Endothelial cell of umbilical vein (primary cell): ENCODE measurements around the gene LRAT. TPM values are rescaled to one million over a fixed set of nuclear protein-coding genes. Genes with fewer than 3 reads are reported as not detected.
"Not testable (repeated sequence)": the region's sequence is repeated elsewhere in the genome, so short reads cannot be mapped to it uniquely, and the experiment has no call there.

ENCODE experiments used
- BruUV-seq: library from RNA; stranded (reverse); fragments of 400-500 nt; replicated peaks from 2 replicates; lab custom pipeline; 2021; lab: Mats Ljungman, UMichigan
- CTCF ChIA-PET: fragments of 300-600, 350-600 bp; sonication (Branson Sonifier 250); formaldehyde crosslinking; loops from one replicate; lab custom pipeline; 2021; ENCODE audit warnings: antibody characterized with exemption, inconsistent platforms; lab: Charles Lee
- POLR2A ChIA-PET: fragments of 300-600, 350-600 bp; sonication (Branson Sonifier 250); formaldehyde crosslinking; loops from one replicate; lab custom pipeline; 2021; ENCODE audit warnings: antibody characterized with exemption, inconsistent platforms; lab: Charles Lee
- DNase-seq: peaks from one replicate; pipeline ENCODE4 v3.0.0-alpha.2; 2011; ENCODE audit warnings: low read depth, low spot score
- FAIRE-seq: peaks from 2 replicates; lab custom pipeline; 2011; peaks lifted over from hg19 to GRCh38; lab: Jason Lieb, UNC
- H2AFZ ChIP-seq: 2 replicates; pipeline ENCODE4 v1.6.0; 2012; ENCODE audit warnings: low read depth, low read length, control low read depth, inconsistent platforms
- H3K27ac ChIP-seq: 2 replicates; pipeline ENCODE4 v1.5.1; 2011; ENCODE audit warnings: low read depth, mild to moderate bottlenecking, control low read depth, low read length, moderate library complexity; ENCODE audit not compliant: insufficient read depth
- H3K27me3 ChIP-seq, 2 experiments: 2 replicates each; pipeline versions ENCODE4 v1.6.0 to v1.6.1; 2011; ENCODE audit warnings: low read length in 2 of 2, mixed read lengths in 1 of 2; ENCODE audit not compliant: control insufficient read depth in 2 of 2, insufficient read depth in 2 of 2
- H3K36me3 ChIP-seq, 2 experiments: 2 replicates in 1 of 2; 3 replicates in 1 of 2; pipeline ENCODE4 v1.5.1; 2011; ENCODE audit warnings: low read length in 2 of 2, mild to moderate bottlenecking in 1 of 2, moderate library complexity in 1 of 2; ENCODE audit not compliant: control insufficient read depth in 2 of 2, insufficient read depth in 2 of 2; ENCODE audit errors: extremely low read depth in 1 of 2
- H3K4me1 ChIP-seq: 3 replicates; pipeline ENCODE4 v1.5.1; 2011; ENCODE audit warnings: mild to moderate bottlenecking, low read length; ENCODE audit not compliant: control insufficient read depth, insufficient read depth; ENCODE audit errors: extremely low read depth
- H3K4me2 ChIP-seq: 2 replicates; pipeline ENCODE4 v1.6.1; 2011; ENCODE audit warnings: low read length, control low read depth, mixed read lengths; ENCODE audit not compliant: insufficient read depth
- H3K4me3 ChIP-seq, 3 experiments: fragments of 200-600 bp in 1 of 3; sonication (generic), shearing (Covaris generic) in 1 of 3; replicated peaks in 1 of 3; 2 replicates each; pipeline ENCODE4 v1.5.1; 2011 to 2016; ENCODE audit warnings: control low read depth in 3 of 3, low read length in 3 of 3, mild to moderate bottlenecking in 2 of 3, inconsistent platforms in 1 of 3, low read depth in 1 of 3, moderate library complexity in 1 of 3; ENCODE audit not compliant: insufficient read depth in 1 of 3
- H3K79me2 ChIP-seq: 2 replicates; pipeline ENCODE4 v1.6.0; 2012; ENCODE audit warnings: low read length, inconsistent platforms; ENCODE audit not compliant: control insufficient read depth, insufficient read depth
- H3K9ac ChIP-seq: replicated peaks from 2 replicates; pipeline ENCODE3; 2011; ENCODE audit warnings: low read length, control low read depth; ENCODE audit not compliant: insufficient read depth; ENCODE audit errors: extremely low read depth
- H3K9me1 ChIP-seq: replicated peaks from 3 replicates; pipeline ENCODE4 v1.6.0; 2011; ENCODE audit warnings: mild to moderate bottlenecking, low read length; ENCODE audit not compliant: control insufficient read depth, insufficient read depth; ENCODE audit errors: extremely low read depth
- H3K9me3 ChIP-seq: replicated peaks from 2 replicates; pipeline ENCODE4 v1.5.1; 2012; ENCODE audit warnings: low read length, inconsistent platforms; ENCODE audit not compliant: control insufficient read depth, insufficient read depth
- H4K20me1 ChIP-seq: replicated peaks from 2 replicates; pipeline ENCODE3; 2011; ENCODE audit warnings: mild to moderate bottlenecking, low read length; ENCODE audit not compliant: control insufficient read depth, insufficient read depth; ENCODE audit errors: extremely low read depth
- EZH2 ChIP-seq: IDR thresholded peaks from 2 replicates; pipeline ENCODE4 v1.6.1; 2012; ENCODE audit warnings: borderline replicate concordance, low read depth, mild to moderate bottlenecking, moderate library complexity, low read length, inconsistent platforms; ENCODE audit not compliant: severe bottlenecking
- FOS ChIP-seq: IDR thresholded peaks from 2 replicates; pipeline ENCODE4 v1.6.1; 2011; ENCODE audit warnings: mild to moderate bottlenecking, low read length, moderate library complexity, borderline replicate concordance; ENCODE audit not compliant: insufficient read depth
- GATA2 ChIP-seq: IDR thresholded peaks from 2 replicates; pipeline ENCODE4 v1.7.0; 2011; ENCODE audit warnings: low read depth, mild to moderate bottlenecking, moderate library complexity, mixed read lengths, low read length; ENCODE audit not compliant: insufficient read length, insufficient read depth
- JUN ChIP-seq: IDR thresholded peaks from 2 replicates; pipeline ENCODE4 v1.6.1; 2011; ENCODE audit warnings: borderline replicate concordance, low read depth; ENCODE audit not compliant: insufficient read length, insufficient read depth
- MYC ChIP-seq: IDR thresholded peaks from one replicate; pipeline ENCODE4 v1.6.1; 2011; ENCODE audit warnings: mild to moderate bottlenecking, low read depth, low read length
- POLR2A ChIP-seq: IDR thresholded peaks from 2 replicates; pipeline ENCODE4 v1.6.1; 2012; ENCODE audit warnings: low read depth, mild to moderate bottlenecking, control low read depth, low read length
- POLR2AphosphoS5 ChIP-seq: IDR thresholded peaks from 2 replicates; pipeline ENCODE4 v1.6.1; 2012; ENCODE audit warnings: low read depth, mild to moderate bottlenecking, control low read depth, low read length, moderate library complexity; ENCODE audit not compliant: insufficient read depth
- dilution Hi-C: fragments of 300-500 bp; cut with MboI; formaldehyde crosslinking; loops from one replicate; pipeline ENCODE4 v1.15.0; 2019; ENCODE audit warnings: low sequenced_read_pairs; ENCODE audit not compliant: extremely low pct_ligation_motif_present
- intact Hi-C: fragments of 100-400 bp; cut with micrococcal nuclease; formaldehyde crosslinking; loops from one replicate; pipeline ENCODE4 v1.10.0; 2022
- polyA plus RNA-seq, 4 experiments: library from polyadenylated mRNA; depleted of rRNA in 3 of 4; stranded (reverse) in 3 of 4; unstranded in 1 of 4; fragments of >200 nt; gene quantifications; 2 replicates each; pipeline versions ENCODE4 v1.2.1 to v1.2.3, GENCODE V29; 2011 to 2012; ENCODE audit warnings: missing spikeins in 1 of 4
- total RNA-seq: library from RNA; stranded (reverse); gene quantifications from 2 replicates; pipeline ENCODE4 v1.2.3, GENCODE V29; 2021
- TF ChIP-seq, protein P1 (sequence below): IDR thresholded peaks from 2 replicates; pipeline ENCODE4 v1.6.1; 2011; ENCODE audit not compliant: insufficient read depth, insufficient read length
- TF ChIP-seq, protein P2 (sequence below), 2 donors: IDR thresholded peaks; 1 replicate in 1 of 2; 2 replicates in 1 of 2; pipeline ENCODE4 v1.5.1; 2011; ENCODE audit warnings: low read length in 2 of 2, mild to moderate bottlenecking in 2 of 2, moderate library complexity in 2 of 2, control low read depth in 1 of 2, inconsistent platforms in 1 of 2, low read depth in 1 of 2; ENCODE audit not compliant: insufficient read depth in 1 of 2; ENCODE audit errors: extremely low read depth in 1 of 2

Gene LRAT
- total and polyA plus RNA-seq, 2 donors (not counting 3 experiments of a cell fraction or from before 2014, with no cell fraction given): not detected

DNA sequence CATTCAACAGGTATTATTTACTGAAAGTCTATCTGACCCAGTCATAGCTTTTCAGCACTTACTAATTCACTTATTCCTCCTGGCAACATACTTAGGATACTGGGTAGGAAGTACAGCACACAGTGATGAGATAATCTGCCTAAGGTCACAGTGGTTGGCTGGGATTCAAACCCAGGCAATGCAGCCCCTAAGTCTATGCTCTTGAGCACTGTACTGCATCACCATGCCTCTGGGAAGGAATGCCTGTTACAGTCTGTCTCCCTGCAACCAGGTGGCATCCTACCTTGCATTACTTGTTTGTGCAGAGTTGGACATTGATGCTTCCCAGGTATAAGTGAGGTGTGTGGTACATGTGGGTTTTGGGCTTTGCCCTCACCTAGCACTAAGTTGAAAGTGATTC is 21.5 kb upstream of the LRAT start:
- no peak overlapping the region for H2AFZ ChIP-seq
- intact Hi-C loops (no loop called here), dilution Hi-C loops (no loop called here)
- H3K4me1 ChIP-seq: no peaks in the 10 kb centered on the region
- H4K20me1 ChIP-seq: no peaks in the 10 kb centered on the region
- POLR2A ChIA-PET: no interaction called here
- H3K4me3 ChIP-seq: no peak overlapping the region
- FAIRE-seq (no peak), DNase-seq (no peak)
- no peaks in the 10 kb centered on the region for H3K27me3 ChIP-seq
- CTCF ChIA-PET: no interaction called here
- H3K79me2 ChIP-seq: no peaks in the 10 kb centered on the region
- no peaks in the 10 kb centered on the region for H3K9me3 ChIP-seq
- no peaks in the 10 kb centered on the region for H3K36me3 ChIP-seq
- H3K27ac ChIP-seq: no peak overlapping the region
- H3K9me1 ChIP-seq: no peaks in the 10 kb centered on the region
- no peak overlapping the region for H3K4me2 ChIP-seq
- H3K9ac ChIP-seq: no peak overlapping the region
- BruUV-seq: no TSS peak
- TF ChIP-seq POLR2AphosphoS5 (no peak), EZH2 (no peak), FOS (no peak), JUN (no peak), GATA2 (no peak), MYC (no peak), POLR2A (no peak)
- TF ChIP-seq, protein P1, sequence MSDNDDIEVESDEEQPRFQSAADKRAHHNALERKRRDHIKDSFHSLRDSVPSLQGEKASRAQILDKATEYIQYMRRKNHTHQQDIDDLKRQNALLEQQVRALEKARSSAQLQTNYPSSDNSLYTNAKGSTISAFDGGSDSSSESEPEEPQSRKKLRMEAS: no peak
- TF ChIP-seq, protein P2, sequence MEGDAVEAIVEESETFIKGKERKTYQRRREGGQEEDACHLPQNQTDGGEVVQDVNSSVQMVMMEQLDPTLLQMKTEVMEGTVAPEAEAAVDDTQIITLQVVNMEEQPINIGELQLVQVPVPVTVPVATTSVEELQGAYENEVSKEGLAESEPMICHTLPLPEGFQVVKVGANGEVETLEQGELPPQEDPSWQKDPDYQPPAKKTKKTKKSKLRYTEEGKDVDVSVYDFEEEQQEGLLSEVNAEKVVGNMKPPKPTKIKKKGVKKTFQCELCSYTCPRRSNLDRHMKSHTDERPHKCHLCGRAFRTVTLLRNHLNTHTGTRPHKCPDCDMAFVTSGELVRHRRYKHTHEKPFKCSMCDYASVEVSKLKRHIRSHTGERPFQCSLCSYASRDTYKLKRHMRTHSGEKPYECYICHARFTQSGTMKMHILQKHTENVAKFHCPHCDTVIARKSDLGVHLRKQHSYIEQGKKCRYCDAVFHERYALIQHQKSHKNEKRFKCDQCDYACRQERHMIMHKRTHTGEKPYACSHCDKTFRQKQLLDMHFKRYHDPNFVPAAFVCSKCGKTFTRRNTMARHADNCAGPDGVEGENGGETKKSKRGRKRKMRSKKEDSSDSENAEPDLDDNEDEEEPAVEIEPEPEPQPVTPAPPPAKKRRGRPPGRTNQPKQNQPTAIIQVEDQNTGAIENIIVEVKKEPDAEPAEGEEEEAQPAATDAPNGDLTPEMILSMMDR (IDR thresholded peaks at IDR 0.05; ENCODE audit: extremely low read depth in 1 of 2, insufficient read depth in 1 of 2, low read depth in 1 of 2, low read length in 2 of 2): no peak

DNA sequence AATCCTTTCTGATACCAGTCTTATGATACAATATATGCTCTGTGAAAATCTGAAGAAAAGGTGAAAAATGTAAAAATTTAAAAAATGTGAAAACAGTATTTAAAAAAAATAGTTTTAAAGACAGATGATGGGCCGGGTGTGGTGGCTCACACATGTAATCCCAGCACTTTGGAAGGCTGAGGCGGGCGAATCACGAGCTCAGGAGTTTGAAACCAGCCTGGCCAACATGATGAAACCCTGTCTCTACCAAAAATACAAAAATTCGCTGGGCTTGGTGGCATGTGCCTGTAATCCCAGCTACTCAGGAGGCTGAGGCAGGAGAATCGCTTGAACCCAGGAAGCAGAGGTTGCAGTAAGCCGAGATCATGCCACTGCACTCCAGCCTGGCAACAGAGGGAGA is 20.2 kb upstream of the LRAT start:
- POLR2A ChIA-PET, DNase-seq, H3K9ac ChIP-seq, H3K79me2 ChIP-seq, H3K4me1 ChIP-seq, H3K9me1 ChIP-seq, H4K20me1 ChIP-seq, intact Hi-C loops, dilution Hi-C loops, H3K4me2 ChIP-seq, H3K9me3 ChIP-seq, H3K27me3 ChIP-seq, H3K4me3 ChIP-seq, BruUV-seq, H2AFZ ChIP-seq, H3K27ac ChIP-seq, CTCF ChIA-PET, H3K36me3 ChIP-seq, FAIRE-seq: not testable (repeated sequence)
